IPS-18c (cell line): ENCODE measurements around the gene UCKL1.
"Not testable (repeated sequence)": the region's sequence is repeated elsewhere in the genome, so short reads cannot be mapped to it uniquely, and the experiment has no call there.

Experiments used
- H3K4me3 ChIP-seq: 2 replicates; pipeline ENCODE4 v1.7.0; 2013; ENCODE audit warnings: low read depth, mild to moderate bottlenecking, low read length, moderate library complexity; ENCODE audit not compliant: insufficient read depth
- H3K9me3 ChIP-seq: one replicate; pipeline ENCODE4 v1.6.1; 2013; ENCODE audit warnings: mild to moderate bottlenecking, low read length, moderate library complexity; ENCODE audit not compliant: control insufficient read depth, insufficient read depth

UCKL1 gene

DNA sequence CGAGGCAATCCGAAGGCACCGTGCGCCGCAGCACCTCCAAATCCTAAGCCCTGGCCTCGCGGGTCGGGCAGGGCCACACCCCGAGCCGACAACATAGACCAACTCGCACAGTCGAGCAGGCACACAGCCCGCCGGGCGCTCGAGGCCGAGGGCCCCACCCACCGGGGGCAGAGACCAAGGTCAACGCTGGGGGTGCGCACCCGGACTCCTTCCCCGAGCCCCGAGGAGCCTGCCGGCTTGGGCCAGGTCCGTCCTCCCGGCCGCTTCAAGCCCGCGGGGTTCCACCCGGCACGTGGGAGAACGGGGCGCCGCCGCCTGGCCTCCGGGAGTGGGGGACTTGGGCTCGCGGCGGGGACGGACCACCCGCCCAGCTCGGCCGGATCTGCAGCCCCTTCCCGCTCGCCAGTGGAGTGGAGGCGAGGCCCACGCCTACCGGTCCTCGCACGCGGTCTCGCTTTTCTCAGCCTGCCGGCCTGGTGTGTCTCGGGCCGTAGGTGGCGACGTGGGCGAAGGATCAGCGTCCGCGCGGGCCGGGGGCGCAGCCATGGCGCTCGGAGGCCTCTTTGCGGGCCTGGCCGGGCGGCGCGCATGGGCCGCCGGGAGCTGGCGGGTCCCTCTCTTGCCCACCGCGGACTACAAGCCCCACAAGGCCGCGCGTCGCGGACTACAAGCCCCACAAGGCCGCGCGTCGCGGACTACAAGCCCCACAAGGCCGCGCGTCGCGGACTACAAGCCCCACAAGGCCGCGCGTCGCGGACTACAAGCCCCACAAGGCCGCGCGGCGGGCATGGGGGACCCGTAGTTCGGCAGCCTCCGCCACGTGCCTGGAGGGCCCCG lies at the start of gene UCKL1:
UCKL1 (minus strand) TSS at position 590 of the 837 bp plus-strand sequence; CDS start at position 546, 44 bp downstream.
- Histone ChIP-seq H3K4me3 (peak within 1 kb of the TSS; percentile 94), H3K9me3 (no peaks in the 10 kb centered on the region)

- Histone ChIP-seq H3K9me3 (no peaks in the 10 kb centered on the region), H3K4me3 (no peak overlapping the region)
Measured at GRCh38 chr20:64005394-64005793, 49.2 kb upstream of the UCKL1 start.

GRCh38 chr20:64003960-64004725 lies 47.9 kb upstream of the UCKL1 start:
- H3K9me3 ChIP-seq = no peaks in the 10 kb centered on the region
- no peak overlapping the region for H3K4me3 ChIP-seq

- Histone ChIP-seq H3K4me3 (no peak overlapping the region), H3K9me3 (no peaks in the 10 kb centered on the region)
Measured at GRCh38 chr20:64001607-64002011, 45.4 kb upstream of the UCKL1 start.

GRCh38 chr20:64000906-64001305 lies 44.7 kb upstream of the UCKL1 start:
- no peaks in the 10 kb centered on the region for H3K9me3 ChIP-seq
- H3K4me3 ChIP-seq = no peak overlapping the region

DNA sequence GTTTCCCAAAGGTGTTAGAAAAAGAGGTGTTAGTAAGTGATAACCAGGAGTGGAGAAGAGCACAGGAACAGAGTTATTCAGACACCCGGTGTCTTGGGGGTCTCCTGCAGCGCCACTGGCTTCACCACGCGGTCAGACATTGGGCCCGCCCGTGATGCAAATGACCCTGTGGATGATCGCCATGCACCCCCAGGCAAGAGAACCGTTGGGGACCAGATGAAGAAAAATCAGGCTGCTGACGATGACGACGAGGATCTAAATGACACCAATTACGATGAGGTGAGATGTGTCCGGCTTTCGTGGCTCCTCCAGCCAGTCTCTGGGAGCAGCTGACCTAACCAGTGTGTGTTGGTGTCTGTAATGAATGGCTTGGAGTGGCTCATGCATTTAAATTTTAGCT lies 26.7 kb upstream of the UCKL1 start:
- Histone ChIP-seq H3K4me3 (no peak overlapping the region), H3K9me3 (no peaks in the 10 kb centered on the region)

- Histone ChIP-seq H3K9me3 (no peaks in the 10 kb centered on the region), H3K4me3 (peak within 1 kb of the TSS; percentile 87)
Measured at GRCh38 chr20:63980806-63981728, 24.9 kb upstream of the UCKL1 start, which contains the start of gene PRPF6. PRPF6 (plus strand) TSS chr20:63981132; CDS start chr20:63981246, 114 bp downstream.

- peak overlapping the region; percentile 84 for H3K4me3 ChIP-seq
- no peaks in the 10 kb centered on the region for H3K9me3 ChIP-seq
Measured at GRCh38 chr20:63980317-63980805, 24.1 kb upstream of the UCKL1 start.

GRCh38 chr20:63979557-63980316 lies 23.5 kb upstream of the UCKL1 start, which contains the start of gene SAMD10:
SAMD10 (minus strand) TSS chr20:63979642; CDS start chr20:63979467, 175 bp downstream.
- Histone ChIP-seq H3K9me3 (no peaks in the 10 kb centered on the region), H3K4me3 (peak within 1 kb of the TSS; percentile 84)

DNA sequence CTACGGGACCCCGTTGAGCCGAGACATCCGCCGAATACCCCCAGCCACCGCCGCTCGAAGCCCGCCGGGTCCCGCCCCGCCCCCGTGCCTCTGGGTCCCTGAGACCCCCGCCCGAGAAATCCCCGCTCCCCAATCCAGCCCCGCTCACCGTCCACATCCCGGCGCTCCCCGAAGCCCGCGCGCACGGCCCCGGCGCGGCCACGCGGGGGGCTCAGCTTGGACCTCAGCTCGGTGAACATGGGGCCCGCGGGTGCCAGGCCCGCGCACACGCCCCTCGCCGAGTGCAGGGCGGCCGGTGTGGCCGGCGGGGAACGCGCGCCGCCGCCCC lies 23.0 kb upstream of the UCKL1 start:
- Histone ChIP-seq H3K4me3 (peak overlapping the region; percentile 84), H3K9me3 (no peaks in the 10 kb centered on the region)

DNA sequence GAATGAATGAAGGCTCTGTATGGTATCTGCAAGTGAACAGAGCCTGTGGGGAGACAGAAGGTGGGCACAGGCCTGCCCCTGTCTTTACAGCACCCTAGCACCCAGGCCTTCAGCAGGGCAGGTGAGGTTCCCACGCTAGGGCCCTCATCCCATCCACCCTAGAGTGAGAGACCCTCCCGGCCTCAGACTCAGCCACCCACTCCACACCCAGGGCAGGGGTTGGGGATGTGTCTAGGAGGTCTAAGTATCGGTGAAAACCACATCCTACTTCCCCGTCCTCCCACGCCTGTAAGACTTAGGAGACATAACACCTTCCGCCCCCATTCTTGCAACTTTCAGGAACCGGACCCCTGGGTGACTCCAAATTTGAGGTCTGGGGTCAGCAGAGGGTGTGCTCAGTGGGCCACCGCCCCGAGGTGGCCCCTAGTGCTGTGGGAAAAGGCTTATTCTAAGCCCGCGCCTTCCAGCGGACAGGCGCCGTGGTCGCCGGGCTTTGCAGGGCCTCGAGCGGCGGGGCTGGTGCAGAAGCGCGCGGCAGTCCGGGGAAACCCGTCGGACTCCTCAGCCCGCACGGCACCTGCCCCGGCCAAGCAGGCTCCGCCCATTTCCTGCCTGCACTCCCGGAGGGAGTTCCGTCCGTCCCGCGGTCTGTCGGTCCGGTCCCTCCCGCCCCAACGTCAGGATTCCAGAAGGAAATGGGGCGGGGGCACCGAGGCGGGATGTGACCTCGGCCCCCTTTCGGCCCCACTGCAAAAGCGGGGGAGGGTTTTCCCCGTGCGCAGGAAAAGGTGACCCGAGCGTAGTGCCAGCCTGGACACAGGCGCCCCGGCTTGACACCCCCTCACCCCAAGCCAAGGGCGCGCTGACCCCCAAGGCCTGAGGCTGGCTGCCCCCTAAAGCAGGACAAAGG lies 22.4 kb upstream of the UCKL1 start:
- peak overlapping the region; percentile 84 for H3K4me3 ChIP-seq
- H3K9me3 ChIP-seq = no peaks in the 10 kb centered on the region

- no peaks in the 10 kb centered on the region for H3K9me3 ChIP-seq
- H3K4me3 ChIP-seq = no peak overlapping the region
Measured at GRCh38 chr20:63977739-63978276, 21.6 kb upstream of the UCKL1 start.

GRCh38 chr20:63976980-63977738 lies 20.9 kb upstream of the UCKL1 start:
- H3K4me3 ChIP-seq = no peak overlapping the region
- no peaks in the 10 kb centered on the region for H3K9me3 ChIP-seq

GRCh38 chr20:63976511-63976910 lies 20.3 kb upstream of the UCKL1 start:
- not testable (repeated sequence) for H3K4me3 ChIP-seq, H3K9me3 ChIP-seq
